Peyer's patch (tissue), 4 donors: ENCODE measurements around the gene KRTAP2-1.

Experiments used
- POLR2A ChIP-seq, 2 donors: fragments of 450-650 bp; IDR thresholded peaks; one replicate each; pipeline ENCODE4 v1.5.1; 2017; ENCODE audit warnings: antibody characterized with exemption in 2 of 2, mild to moderate bottlenecking in 2 of 2, moderate library complexity in 2 of 2
- TF ChIP-seq, protein P1 (sequence below), 6 experiments: fragments of 450-650 bp in 4 of 6; fragments of 200-600 bp in 2 of 6; sonication (generic) in 1 of 6; IDR thresholded peaks; one replicate each; pipeline ENCODE4 v1.5.1; 2017 to 2019; ENCODE audit warnings: antibody characterized with exemption in 6 of 6, mild to moderate bottlenecking in 3 of 6, moderate library complexity in 1 of 6

DNA sequence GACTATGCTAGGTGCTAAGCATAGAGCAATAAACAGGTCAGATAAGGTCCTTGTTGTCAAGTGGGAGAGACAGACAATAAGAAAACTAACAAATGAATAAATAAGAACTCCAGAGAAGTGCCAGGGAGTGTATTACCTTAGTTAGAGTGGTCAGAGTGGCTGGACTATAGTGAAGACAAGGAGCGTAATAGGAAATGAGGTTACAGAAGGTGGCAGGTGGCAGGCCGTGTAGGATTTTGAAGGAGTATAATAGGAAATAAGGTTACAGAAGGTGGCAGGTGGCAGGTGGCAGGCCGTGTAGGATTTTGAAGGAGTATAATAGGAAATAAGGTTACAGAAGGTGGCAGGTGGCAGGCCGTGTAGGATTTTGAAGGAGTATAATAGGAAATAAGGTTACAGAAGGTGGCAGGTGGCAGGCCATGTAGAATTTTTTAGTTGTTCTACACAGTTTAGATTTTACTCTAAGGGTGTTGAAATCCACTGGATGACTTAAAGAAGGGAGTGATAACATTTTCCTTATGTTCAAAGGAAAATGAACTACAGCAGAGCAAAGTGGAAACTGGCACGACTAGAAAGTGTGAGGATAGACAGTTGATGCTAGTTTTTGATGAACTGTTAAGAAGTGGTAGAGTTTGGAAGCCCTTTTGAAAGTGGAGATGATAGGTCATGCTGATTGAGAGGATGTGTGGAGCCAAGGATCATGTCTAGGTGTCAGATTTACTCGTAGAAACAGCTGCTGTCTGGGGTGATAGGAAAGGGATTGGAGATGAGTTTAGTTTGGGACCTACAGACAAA, 34.6 kb downstream of the KRTAP2-1 start:
- TF ChIP-seq, protein P1, sequence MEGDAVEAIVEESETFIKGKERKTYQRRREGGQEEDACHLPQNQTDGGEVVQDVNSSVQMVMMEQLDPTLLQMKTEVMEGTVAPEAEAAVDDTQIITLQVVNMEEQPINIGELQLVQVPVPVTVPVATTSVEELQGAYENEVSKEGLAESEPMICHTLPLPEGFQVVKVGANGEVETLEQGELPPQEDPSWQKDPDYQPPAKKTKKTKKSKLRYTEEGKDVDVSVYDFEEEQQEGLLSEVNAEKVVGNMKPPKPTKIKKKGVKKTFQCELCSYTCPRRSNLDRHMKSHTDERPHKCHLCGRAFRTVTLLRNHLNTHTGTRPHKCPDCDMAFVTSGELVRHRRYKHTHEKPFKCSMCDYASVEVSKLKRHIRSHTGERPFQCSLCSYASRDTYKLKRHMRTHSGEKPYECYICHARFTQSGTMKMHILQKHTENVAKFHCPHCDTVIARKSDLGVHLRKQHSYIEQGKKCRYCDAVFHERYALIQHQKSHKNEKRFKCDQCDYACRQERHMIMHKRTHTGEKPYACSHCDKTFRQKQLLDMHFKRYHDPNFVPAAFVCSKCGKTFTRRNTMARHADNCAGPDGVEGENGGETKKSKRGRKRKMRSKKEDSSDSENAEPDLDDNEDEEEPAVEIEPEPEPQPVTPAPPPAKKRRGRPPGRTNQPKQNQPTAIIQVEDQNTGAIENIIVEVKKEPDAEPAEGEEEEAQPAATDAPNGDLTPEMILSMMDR (IDR thresholded peaks at IDR 0.05): no peak
- TF ChIP-seq POLR2A (IDR thresholded peaks at IDR 0.05): no peak
